Endothelial cell of umbilical vein (primary cell): ENCODE data around the gene LBX2.

ENCODE experiments used
- EZH2 ChIP-seq: IDR thresholded peaks from 2 replicates; pipeline ENCODE4 v1.6.1; 2012; ENCODE audit warnings: borderline replicate concordance, low read depth, mild to moderate bottlenecking, moderate library complexity, low read length, inconsistent platforms; ENCODE audit not compliant: severe bottlenecking
- FOS ChIP-seq: IDR thresholded peaks from 2 replicates; pipeline ENCODE4 v1.6.1; 2011; ENCODE audit warnings: mild to moderate bottlenecking, low read length, moderate library complexity, borderline replicate concordance; ENCODE audit not compliant: insufficient read depth
- JUN ChIP-seq: IDR thresholded peaks from 2 replicates; pipeline ENCODE4 v1.6.1; 2011; ENCODE audit warnings: borderline replicate concordance, low read depth; ENCODE audit not compliant: insufficient read length, insufficient read depth
- MYC ChIP-seq: IDR thresholded peaks from one replicate; pipeline ENCODE4 v1.6.1; 2011; ENCODE audit warnings: mild to moderate bottlenecking, low read depth, low read length
- POLR2A ChIP-seq: IDR thresholded peaks from 2 replicates; pipeline ENCODE4 v1.6.1; 2012; ENCODE audit warnings: low read depth, mild to moderate bottlenecking, control low read depth, low read length
- POLR2AphosphoS5 ChIP-seq: IDR thresholded peaks from 2 replicates; pipeline ENCODE4 v1.6.1; 2012; ENCODE audit warnings: low read depth, mild to moderate bottlenecking, control low read depth, low read length, moderate library complexity; ENCODE audit not compliant: insufficient read depth
- TF ChIP-seq, protein P1 (sequence below), 2 donors: IDR thresholded peaks; 1 replicate in 1 of 2; 2 replicates in 1 of 2; pipeline ENCODE4 v1.5.1; 2011; ENCODE audit warnings: low read length in 2 of 2, mild to moderate bottlenecking in 2 of 2, moderate library complexity in 2 of 2, control low read depth in 1 of 2, inconsistent platforms in 1 of 2, low read depth in 1 of 2; ENCODE audit not compliant: insufficient read depth in 1 of 2; ENCODE audit errors: extremely low read depth in 1 of 2
- TF ChIP-seq, protein P2 (sequence below): IDR thresholded peaks from 2 replicates; pipeline ENCODE4 v1.6.1; 2011; ENCODE audit not compliant: insufficient read depth, insufficient read length

DNA sequence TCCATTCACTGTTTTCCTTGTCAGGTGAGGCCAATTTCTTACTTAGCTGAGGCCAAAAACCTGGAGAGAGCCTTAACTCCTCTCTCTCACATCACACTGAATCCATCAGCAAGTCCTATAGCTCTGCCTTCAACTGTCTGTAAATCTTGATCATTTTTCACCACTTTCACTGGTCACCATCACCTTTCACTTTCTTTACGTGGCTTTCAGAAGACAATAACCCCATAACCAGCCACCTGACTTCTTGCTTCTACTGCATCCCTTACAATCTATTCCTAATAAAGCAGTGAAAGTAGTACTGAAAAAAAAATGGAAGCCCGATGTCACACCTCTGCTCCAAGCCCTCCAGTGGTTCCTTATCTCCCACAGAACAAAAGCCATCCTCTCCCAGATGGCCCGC, 46.6 kb upstream of the LBX2 start:
- TF ChIP-seq POLR2A (no peak), POLR2AphosphoS5 (no peak), FOS (no peak), EZH2 (no peak), JUN (no peak), MYC (no peak)
- TF ChIP-seq, protein P1, sequence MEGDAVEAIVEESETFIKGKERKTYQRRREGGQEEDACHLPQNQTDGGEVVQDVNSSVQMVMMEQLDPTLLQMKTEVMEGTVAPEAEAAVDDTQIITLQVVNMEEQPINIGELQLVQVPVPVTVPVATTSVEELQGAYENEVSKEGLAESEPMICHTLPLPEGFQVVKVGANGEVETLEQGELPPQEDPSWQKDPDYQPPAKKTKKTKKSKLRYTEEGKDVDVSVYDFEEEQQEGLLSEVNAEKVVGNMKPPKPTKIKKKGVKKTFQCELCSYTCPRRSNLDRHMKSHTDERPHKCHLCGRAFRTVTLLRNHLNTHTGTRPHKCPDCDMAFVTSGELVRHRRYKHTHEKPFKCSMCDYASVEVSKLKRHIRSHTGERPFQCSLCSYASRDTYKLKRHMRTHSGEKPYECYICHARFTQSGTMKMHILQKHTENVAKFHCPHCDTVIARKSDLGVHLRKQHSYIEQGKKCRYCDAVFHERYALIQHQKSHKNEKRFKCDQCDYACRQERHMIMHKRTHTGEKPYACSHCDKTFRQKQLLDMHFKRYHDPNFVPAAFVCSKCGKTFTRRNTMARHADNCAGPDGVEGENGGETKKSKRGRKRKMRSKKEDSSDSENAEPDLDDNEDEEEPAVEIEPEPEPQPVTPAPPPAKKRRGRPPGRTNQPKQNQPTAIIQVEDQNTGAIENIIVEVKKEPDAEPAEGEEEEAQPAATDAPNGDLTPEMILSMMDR (IDR thresholded peaks at IDR 0.05; ENCODE audit: extremely low read depth in 1 of 2, insufficient read depth in 1 of 2, low read depth in 1 of 2, low read length in 2 of 2), result no peak
- TF ChIP-seq, protein P2, sequence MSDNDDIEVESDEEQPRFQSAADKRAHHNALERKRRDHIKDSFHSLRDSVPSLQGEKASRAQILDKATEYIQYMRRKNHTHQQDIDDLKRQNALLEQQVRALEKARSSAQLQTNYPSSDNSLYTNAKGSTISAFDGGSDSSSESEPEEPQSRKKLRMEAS, result no peak
